COR-L47 (cell line): ENCODE measurements around the gene ESPL1.

Experiments used
- DNase-seq: peaks from one replicate; lab custom pipeline; 2025; lab: John Stamatoyannopoulos, UW

ESPL1 gene

DNA sequence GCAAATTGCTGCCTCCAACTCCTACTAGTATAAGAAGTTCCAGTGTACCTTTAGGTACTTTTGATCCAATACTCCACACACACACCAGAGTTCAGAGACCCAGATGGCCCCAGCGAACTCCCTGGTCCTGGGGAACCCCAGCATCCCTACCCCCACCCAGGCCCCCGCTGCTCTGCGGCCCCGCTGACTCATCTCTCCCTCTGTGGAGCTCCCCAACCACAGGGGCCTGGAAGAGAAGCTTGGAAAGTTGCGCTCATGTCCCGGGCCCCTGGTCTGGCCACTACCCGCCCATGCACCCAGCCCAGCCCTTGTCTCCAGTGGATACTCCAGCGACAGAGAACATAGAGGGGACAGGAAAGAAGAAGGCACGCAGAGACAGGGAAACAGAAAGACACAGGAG lies 72.3 kb downstream of the ESPL1 start:
- DNase-seq, result no peak
